ENCODE data around the gene C7orf33.

GRCh38 chr7:148611692-148612091 lies 21.1 kb downstream of the C7orf33 start:
- TF ChIP-seq EP300 (IDR thresholded peaks at IDR 0.05; ENCODE audit: low read length) (no peak), TFAM (CRISPR knock-in tag; conservative IDR thresholded peaks at IDR 0.05) (no peak), NKRF (IDR thresholded peaks at IDR 0.05; ENCODE audit: borderline replicate concordance) (no peak), HDAC6 (IDR thresholded peaks at IDR 0.05; ENCODE audit: low read depth, low read length) (no peak), THAP7 (CRISPR knock-in tag; IDR thresholded peaks at IDR 0.05) (no peak), JUNB (CRISPR knock-in tag; conservative IDR thresholded peaks at IDR 0.05) (no peak), HNRNPH1 (optimal IDR thresholded peaks at IDR 0.05; ENCODE audit: low read depth, low read length) (no peak), RFX7 (CRISPR knock-in tag; IDR thresholded peaks at IDR 0.05) (no peak), KDM1A (IDR thresholded peaks at IDR 0.05) (no peak), ZNF609 (CRISPR knock-in tag; IDR thresholded peaks at IDR 0.05; ENCODE audit: borderline replicate concordance) (no peak), ELK1 (CRISPR knock-in tag; IDR thresholded peaks at IDR 0.05) (no peak), EZH2 (IDR thresholded peaks at IDR 0.05; ENCODE audit: borderline replicate concordance, low read depth, low read length) (no peak)
